Stimulated activated CD8-positive, alpha-beta memory T cell treated with anti-CD3 and anti-CD28 coated beads, Interleukin-7, amount 100 ng/mL, for 24 hours (primary cell): ENCODE measurements around the gene SNAP29.
A peak's percentile ranks its signal among the peaks of the same experiment; 100 is the strongest.
"Not testable (repeated sequence)": the region's sequence is repeated elsewhere in the genome, so short reads cannot be mapped to it uniquely, and the experiment has no call there.

Experiments used
- DNase-seq: peaks from one replicate; pipeline ENCODE4 v3.0.0-alpha.2; 2020; ENCODE audit warnings: low read depth

The SNAP29 gene

DNA sequence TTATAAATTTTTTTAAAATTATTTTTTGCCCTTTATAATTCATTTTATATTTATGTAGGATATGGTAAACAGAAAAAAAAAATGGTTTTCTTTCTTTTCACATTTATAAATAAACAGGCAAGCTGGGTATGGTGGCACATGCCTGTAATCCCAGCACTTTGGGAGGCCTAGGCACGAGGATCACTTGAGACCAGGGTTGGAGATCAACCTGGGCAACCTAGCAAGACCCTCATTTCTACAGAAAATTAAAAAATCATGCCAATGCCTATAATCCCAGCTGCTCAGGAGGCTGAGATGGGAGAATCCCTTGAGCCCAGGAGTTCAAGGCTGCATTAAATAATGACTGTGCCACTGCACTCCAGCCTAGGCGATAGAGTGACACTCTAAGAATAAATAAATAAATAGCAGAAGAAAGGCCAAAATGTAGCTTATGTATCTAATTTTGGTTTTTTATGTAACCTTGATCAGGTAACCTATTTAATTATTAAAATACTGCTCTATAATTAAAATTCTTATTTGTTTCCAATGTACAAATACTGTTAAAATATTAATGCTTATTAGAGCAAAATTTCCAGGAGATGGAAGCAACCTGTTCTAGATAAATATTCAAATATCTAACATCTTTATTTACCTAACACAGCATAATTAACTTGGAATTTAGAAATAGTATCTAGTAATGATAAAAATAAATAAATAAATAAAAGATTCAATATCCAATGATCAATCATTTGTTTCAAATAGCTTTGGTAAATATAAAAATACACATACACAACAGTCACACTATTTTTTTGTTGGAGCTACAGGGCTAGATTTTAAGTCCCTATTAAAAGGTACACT is 21.6 kb upstream of the SNAP29 start:
- DNase-seq = no peak

DNA sequence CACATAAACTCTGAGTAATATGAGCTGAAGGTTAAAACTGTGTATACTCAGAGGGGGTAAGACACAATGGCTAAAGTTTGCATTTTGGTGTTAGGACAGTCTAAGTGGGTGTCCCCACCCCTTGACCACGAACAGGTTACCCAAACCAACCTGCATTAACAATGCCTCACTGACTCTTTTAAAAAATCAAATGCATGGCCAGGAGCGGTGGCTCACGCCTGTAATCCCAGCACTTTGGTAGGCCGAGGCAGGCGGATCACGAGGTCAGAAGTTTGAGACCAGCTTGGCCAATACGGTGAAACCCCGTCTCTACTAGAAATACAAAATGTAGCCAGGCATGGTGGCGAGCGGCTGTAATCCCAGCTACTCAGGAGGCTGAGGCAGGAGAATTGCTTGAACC is 19.5 kb upstream of the SNAP29 start:
- not testable (repeated sequence) for DNase-seq

DNA sequence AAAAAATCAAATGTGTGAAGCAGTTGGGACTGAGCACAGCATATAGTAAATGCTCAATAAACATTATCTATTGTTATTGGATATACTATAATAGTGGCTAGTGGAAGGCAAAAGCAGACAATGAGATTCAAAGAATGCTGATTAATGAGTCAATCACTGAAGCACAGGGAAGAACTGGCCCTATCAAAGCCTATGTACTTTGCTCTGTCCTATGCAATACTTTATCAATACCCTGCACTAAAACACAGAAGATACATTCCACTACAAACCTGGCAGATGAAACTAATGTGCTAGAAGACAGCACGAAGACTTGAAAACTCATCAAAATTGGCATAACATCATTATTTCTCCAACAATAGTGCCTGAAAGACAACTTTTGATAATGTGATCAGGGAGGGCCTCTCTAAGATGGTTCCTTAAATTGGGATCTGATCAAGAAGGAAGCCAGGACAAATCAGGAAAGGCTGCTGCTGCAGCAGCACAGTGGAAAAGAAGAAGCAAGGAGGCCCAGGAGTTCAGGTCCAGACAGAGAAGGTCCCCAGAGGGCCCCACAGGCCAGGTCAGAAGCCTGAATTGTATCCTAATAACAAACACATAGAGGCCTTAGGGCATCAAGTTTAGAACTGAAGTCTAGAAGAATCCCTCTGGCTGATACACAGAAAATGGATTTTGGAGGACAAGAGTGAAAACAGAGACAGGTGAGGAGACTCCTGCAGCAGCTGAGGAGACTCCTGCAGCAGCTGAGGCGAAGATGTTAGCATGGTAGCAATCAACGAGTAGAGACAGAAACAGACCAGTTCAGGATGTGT is 18.8 kb upstream of the SNAP29 start:
- DNase-seq = no peak

DNA sequence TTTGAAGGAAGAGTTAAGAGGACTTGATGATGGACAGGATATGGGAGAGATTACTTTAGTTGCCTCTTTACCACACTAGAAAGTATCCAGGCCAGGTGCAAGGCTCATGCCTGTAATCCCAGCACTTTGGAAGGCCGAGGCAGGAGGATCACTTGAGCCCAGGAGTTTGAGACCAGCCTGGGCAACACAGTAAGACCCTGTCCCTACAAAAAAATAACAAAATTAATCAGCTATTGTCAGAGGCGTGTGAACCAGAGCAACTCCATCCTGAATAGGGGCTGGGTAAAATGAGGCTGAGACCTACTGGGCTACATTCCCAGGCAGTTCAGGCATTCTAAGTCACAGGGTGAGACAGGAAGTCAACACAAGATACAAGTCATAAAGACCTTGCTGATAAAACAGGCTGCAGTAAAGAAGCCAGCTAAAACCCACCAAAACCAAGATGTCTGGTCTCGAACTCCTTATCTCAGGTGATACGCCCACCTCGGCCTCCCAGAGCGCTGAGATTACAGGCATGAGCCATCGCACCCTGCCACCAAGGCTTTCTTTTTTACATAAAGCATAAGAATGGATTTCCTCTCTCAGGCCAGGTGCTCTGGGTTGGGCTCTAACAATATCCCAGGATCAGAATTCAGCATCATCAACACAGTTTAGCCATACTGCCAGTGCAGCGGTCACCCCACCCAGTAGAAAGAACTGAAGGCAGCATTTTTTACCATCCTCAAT is 18.0 kb upstream of the SNAP29 start:
- DNase-seq = no peak

DNA sequence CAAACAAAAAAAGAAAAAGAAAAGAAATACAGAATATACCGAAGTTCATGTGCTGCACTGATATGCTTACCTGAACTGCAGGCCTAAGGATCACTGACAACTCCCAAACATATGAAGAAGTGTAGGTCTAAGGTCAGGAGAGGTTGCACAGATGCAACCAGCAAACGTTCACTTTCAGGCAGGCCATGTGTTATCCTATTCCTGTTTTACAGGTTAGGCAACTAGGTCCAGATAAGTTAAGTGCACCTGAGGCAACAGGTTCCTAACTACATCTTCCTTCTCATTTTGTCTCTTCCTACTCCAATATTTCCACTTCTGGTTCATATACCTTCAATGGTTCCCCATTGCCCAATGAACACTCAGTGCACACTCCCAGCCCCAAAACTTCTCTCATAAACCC is 15.3 kb upstream of the SNAP29 start:
- no peak for DNase-seq

DNA sequence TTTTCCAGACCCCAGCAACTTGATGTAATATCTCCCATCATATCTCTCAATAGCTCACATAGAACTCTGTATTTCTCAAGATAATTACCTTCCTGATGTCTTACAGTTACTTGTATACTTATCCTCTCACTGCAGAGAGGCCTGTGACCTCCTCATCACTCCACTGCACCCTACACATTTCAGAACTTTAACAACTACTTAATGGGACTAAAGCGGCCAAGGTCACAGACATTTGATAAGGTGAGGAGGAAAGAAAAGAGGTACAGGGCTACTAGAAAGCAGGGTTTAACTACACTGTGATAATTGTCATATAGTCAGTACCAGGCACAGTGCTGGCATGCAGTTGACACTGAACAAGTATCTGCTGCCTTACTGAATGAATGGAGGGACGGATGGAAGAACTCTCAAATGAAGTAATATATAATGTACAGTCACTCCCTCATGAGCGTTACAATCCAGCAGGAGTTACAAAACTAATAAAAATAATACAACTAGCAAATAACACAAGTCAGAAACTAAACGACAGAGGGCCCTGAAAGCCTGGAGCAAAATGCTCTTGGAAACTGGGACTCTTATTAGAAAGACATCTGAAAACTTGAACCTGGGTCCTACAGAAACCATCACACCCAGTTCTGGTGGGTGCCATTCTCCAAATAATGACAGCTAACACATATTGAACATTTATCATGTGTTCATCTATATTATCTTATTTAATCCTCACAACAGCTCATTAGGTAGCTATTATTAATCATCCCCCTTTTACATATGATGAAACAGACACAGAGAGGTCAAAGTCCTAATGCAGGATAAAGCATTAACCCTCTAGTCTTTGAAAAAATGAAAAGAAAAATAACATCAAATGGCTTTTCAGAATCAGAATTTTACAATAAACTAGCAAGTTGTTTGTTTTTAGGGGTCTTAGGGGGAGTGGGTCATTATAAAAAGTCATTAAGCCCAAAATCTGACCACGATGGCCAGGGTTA is 14.5 kb upstream of the SNAP29 start:
- DNase-seq = no peak

DNA sequence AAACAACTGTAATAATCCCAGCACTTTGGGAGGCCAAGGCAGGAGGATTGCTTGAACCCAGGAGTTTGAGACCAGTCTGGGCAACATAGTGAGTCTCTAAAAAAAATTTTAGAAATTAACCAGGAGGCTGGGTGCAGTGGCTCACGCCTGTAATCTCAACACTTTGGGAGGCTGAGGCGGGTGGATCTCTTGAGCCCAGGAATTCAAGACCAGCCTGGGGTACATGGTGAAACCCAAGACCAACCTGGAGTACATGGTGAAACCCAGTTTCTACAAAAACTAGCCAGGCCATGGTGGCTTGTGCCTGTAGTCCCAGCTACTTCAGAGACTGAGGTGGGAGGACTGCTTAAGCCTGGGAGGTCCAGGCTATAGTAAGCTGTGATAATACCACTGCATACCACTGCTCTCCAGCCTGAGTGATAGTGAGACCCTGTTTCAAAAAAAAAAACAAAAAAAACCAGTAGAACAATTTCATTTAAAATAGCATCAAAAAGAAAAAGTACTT is 11.4 kb upstream of the SNAP29 start:
- DNase-seq = no peak

DNA sequence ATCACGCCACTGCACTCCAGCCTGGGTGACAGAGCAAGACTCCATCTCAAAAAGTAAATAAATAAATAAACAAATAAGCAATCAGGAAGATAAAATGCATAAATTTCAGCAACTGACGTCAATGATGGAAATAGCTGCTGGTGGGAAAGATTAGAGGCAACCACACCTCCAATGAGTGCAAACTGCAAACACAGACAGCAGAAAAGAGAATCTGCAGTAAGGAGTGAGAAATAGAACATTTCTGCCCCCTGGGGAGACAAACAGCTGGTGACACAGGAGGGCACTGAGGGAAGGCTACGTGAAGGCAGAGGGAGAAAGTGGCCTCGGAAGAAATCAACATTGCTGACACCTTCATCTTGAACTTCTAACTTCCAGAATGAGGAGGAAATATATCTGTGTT is 6.7 kb upstream of the SNAP29 start:
- DNase-seq = no peak

DNA sequence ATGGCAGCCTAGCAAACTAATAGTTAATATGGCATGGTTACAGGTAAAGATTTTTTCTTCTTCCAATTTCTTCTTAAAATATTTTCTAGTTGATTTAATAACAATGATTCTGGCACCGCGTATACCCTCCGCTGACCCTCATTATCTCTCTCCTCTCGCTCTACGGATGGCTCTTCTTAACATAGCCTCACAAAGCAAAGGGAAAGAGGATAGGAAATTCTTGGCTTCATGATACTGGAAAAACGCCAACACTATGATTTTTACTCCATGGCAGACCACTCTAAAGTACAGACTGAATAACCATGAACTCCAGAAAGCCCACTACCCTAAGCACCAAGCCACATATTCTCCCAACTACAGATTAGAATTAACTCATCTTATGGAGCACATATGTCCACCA is 6.3 kb upstream of the SNAP29 start:
- DNase-seq = no peak

DNA sequence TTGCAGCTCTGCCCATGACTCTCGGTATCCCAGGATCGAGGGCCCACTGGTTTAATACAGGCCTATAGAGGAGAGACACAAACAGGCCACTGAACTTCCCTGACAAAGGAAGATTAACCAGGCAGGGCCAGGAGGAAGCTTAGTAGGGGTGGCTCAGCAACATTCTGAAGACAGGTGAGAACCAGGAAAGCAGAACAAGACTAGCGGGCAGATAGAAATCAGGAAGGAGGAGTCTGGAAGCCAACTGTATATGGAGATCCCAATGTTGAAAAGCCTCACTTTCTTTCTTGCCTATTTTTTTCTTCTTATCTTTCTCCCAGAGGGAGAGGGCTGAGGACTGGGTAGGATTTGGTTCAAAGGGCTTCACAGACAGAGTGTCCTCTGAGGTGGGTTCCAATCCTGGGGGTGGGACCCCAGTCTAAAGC is 5.6 kb upstream of the SNAP29 start:
- no peak for DNase-seq

DNA sequence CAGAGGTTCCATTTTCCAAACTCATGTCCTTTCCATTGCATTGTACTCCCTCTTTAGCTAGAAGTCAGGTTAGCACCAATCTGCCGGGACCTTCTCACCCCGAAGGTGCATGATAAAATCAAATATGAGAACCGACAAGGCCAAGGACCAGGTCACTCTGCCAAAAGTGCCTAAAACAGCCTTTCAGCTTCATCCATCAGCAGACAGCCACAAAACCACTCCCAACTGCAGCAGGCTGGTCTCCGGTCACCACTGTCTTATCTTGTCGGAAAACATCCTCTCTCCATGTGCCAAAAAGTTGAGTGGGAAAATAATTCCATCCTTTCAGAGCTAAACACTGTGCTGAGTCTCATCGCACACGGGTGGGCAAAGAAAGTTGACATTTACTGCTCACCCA is 1.6 kb upstream of the SNAP29 start:
- DNase-seq = no peak

DNA sequence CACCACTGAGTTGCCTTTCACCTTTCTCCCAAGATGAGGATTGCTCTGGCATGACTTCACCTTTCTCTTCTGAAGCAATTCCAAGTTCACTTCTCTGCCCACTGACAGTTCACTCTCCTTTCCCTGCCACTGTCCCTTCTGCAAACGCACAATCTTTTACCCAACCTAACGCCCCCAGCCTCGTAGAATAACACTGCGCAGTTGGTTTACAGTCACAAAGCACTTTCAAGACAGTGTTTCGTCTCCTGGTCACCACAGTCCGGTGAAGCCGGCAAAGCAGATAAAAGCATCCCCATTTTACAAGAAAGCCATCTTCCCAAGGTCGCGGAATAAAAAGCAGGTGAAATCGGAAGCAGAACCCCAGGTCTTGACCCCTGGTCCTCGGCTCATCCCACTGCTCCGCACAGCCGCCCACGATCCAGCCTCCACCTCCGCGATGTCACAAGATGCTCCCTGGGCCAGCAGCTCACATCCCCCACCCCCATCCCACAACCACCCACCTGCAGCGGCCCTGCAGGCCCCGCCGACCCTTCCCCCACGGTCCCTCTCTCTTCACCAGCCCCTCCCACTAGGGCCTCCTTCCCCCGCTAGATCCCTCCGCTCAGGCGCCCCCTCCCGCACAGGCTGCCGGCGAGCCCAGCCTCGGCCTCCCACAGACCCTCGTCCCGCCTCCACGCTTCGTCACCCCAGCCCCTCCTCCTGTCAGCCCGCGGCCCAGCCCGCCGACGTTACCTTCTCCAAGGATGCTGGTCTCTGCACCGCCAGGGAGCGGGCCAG is 781 bp upstream of the SNAP29 start:
- DNase-seq = peak; percentile 69

DNA sequence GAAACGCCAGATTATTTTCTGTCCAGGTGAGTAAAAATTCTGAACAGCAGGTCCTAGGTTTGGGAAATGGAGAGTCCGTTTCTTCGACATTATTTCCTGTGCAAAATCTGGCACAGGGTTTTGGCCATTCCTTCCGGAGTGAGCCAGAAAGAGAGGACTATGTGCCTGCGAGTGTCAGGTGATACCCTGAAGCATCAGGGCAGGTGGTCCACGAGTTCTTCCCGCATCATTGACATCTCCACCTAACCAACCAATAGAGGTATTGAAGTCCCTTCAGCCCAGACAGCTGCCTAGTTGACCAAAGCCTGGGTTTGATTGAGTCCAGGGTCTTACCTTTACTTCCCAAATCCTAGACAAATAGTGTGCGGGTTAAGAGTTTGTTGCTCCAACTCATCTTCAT is 808 bp downstream of the SNAP29 start:
- no peak for DNase-seq

DNA sequence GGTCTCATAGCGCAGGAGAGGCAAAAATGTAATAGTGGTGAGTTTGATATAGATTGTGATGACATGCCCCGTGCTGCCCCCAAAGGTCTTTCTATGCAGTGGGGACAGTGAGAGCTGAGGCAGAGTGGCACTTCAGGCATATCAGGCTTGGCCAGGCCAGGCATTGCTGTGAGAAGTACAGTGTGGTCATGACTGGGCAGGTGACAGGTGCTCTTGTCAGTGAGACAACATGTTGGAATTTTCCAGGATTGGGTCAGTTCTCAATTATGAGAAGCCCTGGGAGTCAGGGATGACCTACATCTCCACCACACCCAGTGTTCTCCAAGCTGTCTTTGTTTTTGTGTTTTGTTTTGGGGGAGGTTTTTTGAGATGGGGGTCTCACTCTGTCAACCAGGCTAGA is 3.7 kb downstream of the SNAP29 start:
- DNase-seq = no peak

DNA sequence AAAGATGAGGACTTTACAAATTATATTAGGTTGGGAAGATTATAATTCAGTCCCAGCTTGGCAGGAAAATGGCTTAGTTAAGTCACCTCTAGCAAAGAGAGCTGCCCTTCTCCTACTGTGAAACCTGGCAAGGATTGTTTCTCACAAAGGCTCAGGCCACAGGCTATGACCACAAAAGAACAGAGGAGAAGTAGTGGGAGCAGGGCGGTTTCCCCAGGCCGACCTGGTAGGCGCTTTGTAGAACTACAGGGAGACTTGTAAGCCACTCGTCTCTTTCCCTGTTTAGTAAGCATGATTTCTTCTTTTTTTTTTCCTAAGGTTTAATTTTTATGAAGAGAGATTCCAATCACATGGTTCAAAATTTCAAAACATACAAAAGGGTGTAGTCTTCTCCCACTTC is 4.6 kb downstream of the SNAP29 start:
- DNase-seq = no peak

DNA sequence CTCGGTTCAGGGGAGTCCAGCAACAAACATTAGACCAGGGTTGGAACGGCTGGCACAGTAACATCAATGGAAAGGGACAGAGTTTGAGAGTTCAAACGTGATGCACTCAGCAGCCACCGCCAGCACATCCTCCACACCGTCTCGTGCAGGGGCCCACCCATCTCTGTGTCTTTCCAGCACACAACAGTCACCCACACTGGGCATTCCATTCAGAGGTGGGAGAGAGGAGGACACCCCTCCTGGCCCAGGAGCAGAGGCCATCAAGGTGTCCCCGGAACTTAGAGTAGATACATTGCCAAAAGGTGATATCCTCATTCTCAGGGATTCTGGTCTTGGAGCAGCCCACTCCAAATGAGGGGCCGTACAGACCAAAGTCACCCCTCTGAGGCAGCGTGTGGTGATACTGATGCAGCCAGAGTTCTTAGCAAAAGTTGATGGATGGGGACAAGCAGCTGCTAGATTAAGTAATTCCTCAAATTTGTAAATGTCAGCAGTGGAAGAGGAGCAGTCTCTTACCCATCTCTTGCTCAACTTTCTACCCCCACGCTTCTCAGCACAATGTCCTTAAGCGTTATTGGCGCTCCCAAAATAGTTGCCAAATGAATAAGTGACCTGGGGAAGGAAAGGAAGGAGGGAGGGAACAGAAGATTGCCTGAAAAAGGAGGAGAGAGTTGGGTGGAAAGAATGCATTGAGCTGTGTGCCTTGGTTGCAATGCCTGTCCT is 5.5 kb downstream of the SNAP29 start:
- DNase-seq = no peak

DNA sequence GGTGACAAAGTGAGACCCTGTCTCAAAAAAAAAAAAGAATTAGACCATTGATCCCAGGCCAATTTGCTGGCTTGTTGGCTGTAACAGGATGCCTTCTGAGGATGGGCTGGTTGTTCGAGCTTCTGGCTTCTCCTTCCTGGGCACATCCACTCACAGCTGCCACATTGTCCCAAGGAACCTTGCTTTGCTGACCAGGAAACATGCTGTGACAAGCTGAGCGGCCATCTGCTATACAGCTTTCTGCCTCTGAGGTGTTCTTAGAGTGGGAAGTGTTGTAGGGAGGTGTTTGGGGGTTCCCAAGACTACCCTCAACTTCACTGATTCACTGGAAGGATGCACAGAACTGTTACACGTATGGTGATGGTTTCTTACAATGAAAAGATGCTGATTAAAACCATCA is 6.5 kb downstream of the SNAP29 start:
- no peak for DNase-seq

DNA sequence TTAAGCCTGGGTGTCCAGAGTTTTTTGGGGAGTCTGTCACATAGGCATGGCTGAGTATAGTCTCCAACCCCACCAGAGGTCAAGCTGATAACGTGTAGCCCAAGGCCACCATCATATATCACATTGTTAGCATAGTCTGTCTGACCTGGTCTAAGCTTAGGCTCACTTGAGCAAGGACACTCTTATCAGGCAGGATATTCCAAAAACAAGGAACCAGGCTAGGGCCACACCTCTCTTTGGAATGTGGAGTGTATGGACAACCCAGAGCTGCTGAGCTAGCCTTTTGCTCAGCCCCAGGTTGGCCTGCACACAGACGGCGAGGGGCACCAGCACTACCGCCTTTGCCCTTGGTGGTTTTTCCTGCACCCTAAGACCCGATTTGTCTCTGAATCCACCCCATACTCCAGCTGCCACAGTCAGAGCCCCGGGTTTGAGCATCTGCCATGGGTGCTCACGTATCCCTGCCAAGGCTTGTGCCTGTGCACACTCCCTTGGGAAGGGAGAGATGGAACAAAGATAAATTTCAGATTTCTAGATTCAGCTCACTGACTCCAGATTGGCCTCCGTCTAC is 7.2 kb downstream of the SNAP29 start:
- DNase-seq = no peak

DNA sequence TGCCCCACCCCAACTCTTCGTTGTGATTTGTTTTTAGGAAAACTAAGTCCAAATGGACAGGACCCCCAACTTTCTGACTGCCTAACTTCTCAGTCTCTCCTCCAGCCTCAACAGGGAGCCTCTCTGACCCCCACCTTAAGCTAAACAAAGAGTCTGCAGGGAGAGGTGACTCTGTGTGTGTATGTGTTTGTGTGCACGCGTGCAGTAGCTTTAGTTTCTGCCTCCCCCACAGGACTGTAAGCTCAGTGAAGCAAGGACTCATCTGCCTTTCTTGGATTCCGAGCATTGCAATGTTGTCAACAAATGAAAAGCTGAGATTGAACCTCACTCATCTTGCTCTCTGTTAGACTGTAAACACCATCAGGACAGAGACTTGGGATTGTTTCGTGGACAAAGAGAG is 7.9 kb downstream of the SNAP29 start:
- DNase-seq = no peak
